SK-N-SH (cell line): ENCODE measurements around the gene MYMK. TPM values are rescaled to one million over a fixed set of nuclear protein-coding genes. Genes with fewer than 3 reads are reported as not detected.

Experiments used
- CTCF ChIA-PET: fragments of 300-600, 350-600 bp; formaldehyde crosslinking; extraction: SDS; loops from one replicate; lab custom pipeline; 2021; lab: Yijun Ruan, JAX
- POLR2A ChIA-PET: fragments of 350-600 bp; sonication (Branson Sonifier 250); formaldehyde crosslinking; extraction: SDS; loops from one replicate; lab custom pipeline; 2020; ENCODE audit warnings: antibody characterized with exemption, inconsistent platforms; lab: Yijun Ruan, JAX
- DNase-seq: peaks from one replicate; pipeline ENCODE4 v3.0.0; 2012
- H2AFZ ChIP-seq: fragments of 200-600 bp; sonication (generic); 2 replicates; pipeline ENCODE4 v1.8.1; 2016; ENCODE audit warnings: antibody characterized with exemption, mild to moderate bottlenecking, low read depth
- H3F3A ChIP-seq: fragments of 200-600 bp; sonication (generic); replicated peaks from 2 replicates; pipeline ENCODE3; 2016; ENCODE audit warnings: antibody characterized with exemption, mild to moderate bottlenecking; ENCODE audit not compliant: insufficient read depth
- H3K27ac ChIP-seq, 2 experiments: fragments of 200-500 bp in 1 of 2; fragments of 200-600 bp in 1 of 2; sonication (Bioruptor generic) in 1 of 2; sonication (generic), shearing (Covaris generic) in 1 of 2; 2 replicates each; pipeline versions ENCODE4 v1.5.1 to v1.6.1; 2014 to 2016; ENCODE audit warnings: low read depth in 2 of 2, inconsistent platforms in 1 of 2, low read length in 1 of 2, mild to moderate bottlenecking in 1 of 2, mixed read lengths in 1 of 2
- H3K27me3 ChIP-seq: fragments of 200-600 bp; sonication (generic), shearing (Covaris generic); 2 replicates; pipeline ENCODE4 v1.6.1; 2016; ENCODE audit warnings: mixed run types; ENCODE audit not compliant: insufficient read depth
- H3K36me3 ChIP-seq, 2 experiments: fragments of 200-500 bp in 1 of 2; fragments of 200-600 bp in 1 of 2; sonication (Bioruptor generic) in 1 of 2; sonication (generic) in 1 of 2; replicated peaks in 1 of 2; 2 replicates each; pipeline versions ENCODE3 to v1.5.1; 2014 to 2016; ENCODE audit warnings: low read length in 1 of 2, mild to moderate bottlenecking in 1 of 2; ENCODE audit not compliant: insufficient read depth in 2 of 2, control insufficient read depth in 1 of 2
- H3K4me1 ChIP-seq, 2 experiments: fragments of 200-500 bp in 1 of 2; fragments of 200-600 bp in 1 of 2; sonication (Bioruptor generic) in 1 of 2; sonication (generic), shearing (Covaris generic) in 1 of 2; 2 replicates each; pipeline versions ENCODE4 v1.5.1 to v1.6.1; 2014 to 2016; ENCODE audit warnings: low read depth in 1 of 2, low read length in 1 of 2, mixed run types in 1 of 2; ENCODE audit not compliant: insufficient read depth in 2 of 2, control insufficient read depth in 1 of 2
- H3K4me2 ChIP-seq: fragments of 200-600 bp; sonication (generic), shearing (Covaris generic); 2 replicates; pipeline ENCODE4 v1.6.1; 2017; ENCODE audit warnings: mixed run types
- H3K4me3 ChIP-seq, 2 experiments: fragments of 200-500 bp in 1 of 2; fragments of 200-600 bp in 1 of 2; sonication (Bioruptor generic) in 1 of 2; sonication (generic), shearing (Covaris generic) in 1 of 2; 2 replicates each; pipeline versions ENCODE4 v1.5.1 to v1.8.1; 2014 to 2016; ENCODE audit warnings: low read depth in 2 of 2, inconsistent platforms in 1 of 2, low read length in 1 of 2, mild to moderate bottlenecking in 1 of 2, mixed read lengths in 1 of 2, moderate library complexity in 1 of 2
- H3K79me2 ChIP-seq: fragments of 200-600 bp; sonication (generic); 2 replicates; pipeline ENCODE4 v1.8.1; 2017; ENCODE audit warnings: mild to moderate bottlenecking; ENCODE audit not compliant: insufficient read depth
- H3K9ac ChIP-seq: fragments of 200-600 bp; sonication (generic); 2 replicates; pipeline ENCODE4 v1.6.1; 2017; ENCODE audit warnings: mixed run types
- H3K9me2 ChIP-seq: fragments of 200-600 bp; sonication (generic); 2 replicates; pipeline ENCODE4 v1.6.1; 2017; ENCODE audit warnings: mixed run types
- H3K9me3 ChIP-seq: fragments of 200-600 bp; sonication (generic); 2 replicates; pipeline ENCODE4 v1.6.1; 2017; ENCODE audit warnings: mixed run types, mild to moderate bottlenecking, moderate library complexity
- H4K20me1 ChIP-seq: fragments of 200-600 bp; sonication (generic); 2 replicates; pipeline ENCODE4 v1.6.1; 2017; ENCODE audit warnings: mild to moderate bottlenecking, mixed run types; ENCODE audit not compliant: insufficient read depth
- CTCF ChIP-seq: fragments of 200-600 bp; sonication (generic); IDR thresholded peaks from 2 replicates; pipeline ENCODE4 v1.6.1; 2017; ENCODE audit warnings: antibody characterized with exemption, mild to moderate bottlenecking, moderate library complexity
- ELF1 ChIP-seq: IDR thresholded peaks from 2 replicates; pipeline ENCODE4 v1.4.0; 2012
- EP300 ChIP-seq, 2 experiments: IDR thresholded peaks; 2 replicates each; pipeline versions ENCODE4 v1.4.0 to v1.6.1; 2012; ENCODE audit warnings: borderline replicate concordance in 1 of 2, low read depth in 1 of 2, low read length in 1 of 2
- EZH2phosphoT487 ChIP-seq: fragments of 200-600 bp; sonication (generic); IDR thresholded peaks from 2 replicates; pipeline ENCODE4 v1.6.1; 2017; ENCODE audit warnings: low read depth, mixed run types, mild to moderate bottlenecking, antibody characterized with exemption, moderate library complexity, borderline replicate concordance
- FOSL2 ChIP-seq: IDR thresholded peaks from 2 replicates; pipeline ENCODE4 v1.4.0; 2012; ENCODE audit warnings: low read depth, mild to moderate bottlenecking, moderate library complexity, borderline replicate concordance
- GATA2 ChIP-seq: sonication (generic); formaldehyde crosslinking; IDR thresholded peaks from 2 replicates; pipeline ENCODE4 v1.5.0; 2020; ENCODE audit warnings: mild to moderate bottlenecking, missing genetic modification reagents
- MEF2A ChIP-seq: IDR thresholded peaks from 2 replicates; pipeline ENCODE4 v1.4.0; 2012; ENCODE audit warnings: low read depth, borderline replicate concordance
- MXI1 ChIP-seq: IDR thresholded peaks from 2 replicates; pipeline ENCODE4 v1.6.1; 2012; ENCODE audit warnings: mild to moderate bottlenecking, low read depth, low read length, improper control_type of control experiment
- NRF1 ChIP-seq: IDR thresholded peaks from 2 replicates; pipeline ENCODE4 v1.6.1; 2012; ENCODE audit warnings: low read depth, mild to moderate bottlenecking, low read length
- POLR2AphosphoS5 ChIP-seq: IDR thresholded peaks from 2 replicates; pipeline ENCODE4 v1.6.1; 2012; ENCODE audit warnings: low read depth, low read length
- RAD21 ChIP-seq: IDR thresholded peaks from 2 replicates; pipeline ENCODE4 v1.6.1; 2012; ENCODE audit warnings: mild to moderate bottlenecking, low read length
- RCOR1 ChIP-seq: fragments of 150-350 bp; IDR thresholded peaks from 2 replicates; pipeline ENCODE4 v1.6.1; 2017; ENCODE audit warnings: antibody characterized with exemption, low read length
- RXRA ChIP-seq: IDR thresholded peaks from 2 replicates; pipeline ENCODE4 v1.4.0; 2012; ENCODE audit warnings: low read depth, mild to moderate bottlenecking, borderline replicate concordance
- TCF12 ChIP-seq: IDR thresholded peaks from 2 replicates; pipeline ENCODE4 v1.4.0; 2012
- USF1 ChIP-seq: IDR thresholded peaks from 2 replicates; pipeline ENCODE4 v1.4.0; 2012; ENCODE audit warnings: low read depth, borderline replicate concordance
- YY1 ChIP-seq: IDR thresholded peaks from 2 replicates; pipeline ENCODE4 v1.4.0; 2012; ENCODE audit warnings: low read depth, mild to moderate bottlenecking
- ZBTB33 ChIP-seq: IDR thresholded peaks from 2 replicates; pipeline ENCODE4 v1.4.0; 2012; ENCODE audit warnings: low read depth, borderline replicate concordance
- WGBS: methylation state at CpG from one replicate; pipeline ENCODE4 v1.1.6; 2017; ENCODE audit warnings: low lambda C conversion rate; 5-methylcytosine and 5-hydroxymethylcytosine counted together
- polyA plus RNA-seq, 3 experiments: library from polyadenylated mRNA; depleted of rRNA; stranded (reverse); fragments of >200 nt; gene quantifications; 2 replicates each; pipeline ENCODE4 v1.2.3, GENCODE V29; 2012

Gene MYMK
- polyA plus RNA-seq, 1 of the 3 experiments (the other 2 are of a cell fraction), result not detected

- no peak overlapping the region; a peak in 1 of 4 replicates for H3K27ac ChIP-seq
- ChIA-PET CTCF (interaction anchor here (1.3 kb wide), 1 partner anchor 11 kb away, joined by 3 read pairs; no protein-coding TSS in a partner anchor), POLR2A (no interaction called here)
- no peaks in the 10 kb centered on the region for H3K9me3 ChIP-seq
- H3K79me2 ChIP-seq, result no peaks in the 10 kb centered on the region
- no peaks in the 10 kb centered on the region for H4K20me1 ChIP-seq
- no peak overlapping the region for H2AFZ ChIP-seq
- peaks cover 0 to 2% of the 10 kb centered on the region in 2 experiments for H3K36me3 ChIP-seq
- H3K4me2 ChIP-seq, result no peak overlapping the region
- no peak overlapping the region for H3K9ac ChIP-seq
- H3K4me1 ChIP-seq, result peaks cover 0 to 28% of the 10 kb centered on the region in 2 experiments; a peak in 1 of 4 replicates
- no peaks in the 10 kb centered on the region for H3F3A ChIP-seq
- TF ChIP-seq NRF1, result no peak
- no peak for TF ChIP-seq EP300 (IDR thresholded peaks at IDR 0.05; ENCODE audit: borderline replicate concordance in 1 of 2, low read depth in 1 of 2, low read length in 1 of 2)
- no peak for TF ChIP-seq POLR2AphosphoS5
- no peak for TF ChIP-seq MXI1
- no peak for TF ChIP-seq RXRA
- TF ChIP-seq ZBTB33, result no peak
- TF ChIP-seq RAD21, result no peak
- TF ChIP-seq EZH2phosphoT487, result no peak
- TF ChIP-seq FOSL2, result no peak
- TF ChIP-seq CTCF, result no peak
- no peak for TF ChIP-seq YY1
- TF ChIP-seq TCF12, result no peak
- TF ChIP-seq USF1, result no peak
- no peak for TF ChIP-seq MEF2A
- TF ChIP-seq RCOR1, result no peak
- no peak for TF ChIP-seq GATA2 (CRISPR knock-in tag)
- no peak for TF ChIP-seq ELF1
- WGBS, result 70% methylated on average over 12 of the region's 15 CpGs
- no peak for DNase-seq
- no peaks in the 10 kb centered on the region for H3K27me3 ChIP-seq
- no peak overlapping the region for H3K4me3 ChIP-seq
- H3K9me2 ChIP-seq, result no peaks in the 10 kb centered on the region
Measured at GRCh38 chr9:133547116-133547515, 22.4 kb upstream of the MYMK start.
